H4 (cell line): ENCODE data around the gene UCN2. TPM values are rescaled to one million over a fixed set of nuclear protein-coding genes. Genes with fewer than 3 reads are reported as not detected.
"Not testable (repeated sequence)": the region's sequence is repeated elsewhere in the genome, so short reads cannot be mapped to it uniquely, and the experiment has no call there.

Source experiments
- DNase-seq: peaks from one replicate; pipeline ENCODE4 v3.0.0-alpha.2; 2015; ENCODE audit warnings: low spot score
- total RNA-seq: library from RNA; depleted of rRNA; stranded (reverse); fragments of >200 nt; shearing (Covaris generic); gene quantifications from 2 replicates; pipeline ENCODE4 v1.2.3, GENCODE V29; 2014; rRNA removed

The UCN2 gene
- total RNA-seq, 1 experiment from 2014 or later = 0.56 TPM

GRCh38 chr3:48536116-48536515 is 27.5 kb downstream of the UCN2 start:
- no peak for DNase-seq

DNA sequence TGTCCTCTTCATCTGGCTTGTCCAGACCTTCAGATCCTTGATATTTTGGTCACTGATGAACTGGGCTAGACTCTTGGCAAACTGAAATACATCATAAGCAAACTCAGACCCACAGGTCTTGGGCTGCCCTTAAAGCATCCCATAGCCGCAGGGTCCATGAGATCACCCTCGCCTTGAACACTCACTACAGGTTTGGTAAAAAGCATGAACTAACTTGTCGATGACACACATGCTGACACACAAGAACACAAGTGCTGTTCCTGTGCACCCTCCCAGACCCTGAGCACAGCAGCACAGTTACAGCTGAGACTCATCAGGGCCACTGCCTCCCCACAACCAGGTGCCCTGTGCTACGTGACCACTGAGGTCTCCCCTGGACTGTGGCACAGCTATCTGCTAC is 28.0 kb downstream of the UCN2 start:
- no peak for DNase-seq

DNA sequence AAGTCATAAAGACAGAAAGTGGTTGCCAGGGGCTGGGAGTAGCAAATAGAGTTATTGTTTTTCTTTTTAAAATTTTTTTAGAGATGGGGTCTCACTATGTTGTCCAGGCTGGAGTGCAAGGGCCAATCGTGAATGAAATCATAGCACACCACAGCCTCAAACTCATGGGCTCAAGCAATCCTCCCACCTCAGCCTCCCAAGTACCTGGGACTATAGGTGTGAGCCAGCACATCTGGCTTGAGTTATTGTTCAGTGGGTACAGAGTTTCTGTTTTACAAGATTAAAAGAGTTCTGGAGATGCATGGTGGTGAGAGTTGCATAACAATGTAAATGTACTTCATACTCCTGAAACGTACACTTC is 30.6 kb downstream of the UCN2 start:
- no peak for DNase-seq

DNA sequence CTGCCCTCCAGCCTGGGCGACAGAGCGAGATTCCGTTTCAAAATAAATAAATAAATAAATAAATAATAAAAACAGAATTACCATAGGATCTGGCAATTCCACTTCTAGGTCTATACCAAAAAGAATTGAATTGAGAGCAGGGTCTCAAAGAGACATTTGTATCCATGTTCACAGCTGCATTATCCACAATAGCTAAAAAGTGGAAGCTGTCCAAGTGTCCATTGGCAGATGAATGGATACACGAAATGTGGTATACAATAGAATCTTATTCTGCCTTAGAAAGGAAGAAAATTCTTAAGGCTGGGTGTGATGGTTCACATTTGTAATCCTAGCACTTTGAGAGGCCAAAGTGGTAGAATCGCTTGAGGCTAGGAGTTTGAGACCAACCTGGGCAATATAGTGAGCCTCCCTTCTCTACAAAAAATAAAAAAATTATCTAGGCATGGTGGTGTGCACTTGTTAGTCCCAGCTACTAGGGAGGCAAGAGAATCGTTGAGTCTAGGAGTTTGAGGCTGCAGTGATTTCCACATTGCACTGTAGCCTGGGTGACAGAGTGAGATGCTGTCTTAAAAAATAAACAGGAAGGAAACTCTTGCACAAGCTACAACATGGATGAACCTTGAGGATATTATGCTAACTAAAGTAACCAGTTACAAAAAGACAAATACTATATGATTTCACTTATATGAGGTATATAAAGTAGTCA is 31.2 kb downstream of the UCN2 start:
- DNase-seq = no peak

DNA sequence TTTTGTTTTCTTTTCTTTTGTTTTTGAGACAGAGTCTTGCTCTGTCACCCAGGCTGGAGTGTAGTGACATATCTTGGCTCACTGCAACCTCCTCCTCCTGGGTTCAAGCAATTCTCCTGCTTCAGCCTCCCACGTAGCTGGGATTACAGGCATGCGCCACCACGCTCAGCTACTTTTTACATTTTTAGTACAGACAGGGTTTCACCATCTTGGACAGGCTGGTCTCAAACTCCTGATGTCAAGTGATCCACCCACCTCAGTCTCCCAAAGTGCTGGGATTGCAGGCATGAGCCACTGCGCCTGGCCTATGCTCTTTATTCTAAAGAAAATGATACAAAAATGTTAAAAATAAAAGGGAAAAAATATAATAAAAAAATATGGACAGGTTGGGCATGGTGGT is 32.9 kb downstream of the UCN2 start:
- not testable (repeated sequence) for DNase-seq

DNA sequence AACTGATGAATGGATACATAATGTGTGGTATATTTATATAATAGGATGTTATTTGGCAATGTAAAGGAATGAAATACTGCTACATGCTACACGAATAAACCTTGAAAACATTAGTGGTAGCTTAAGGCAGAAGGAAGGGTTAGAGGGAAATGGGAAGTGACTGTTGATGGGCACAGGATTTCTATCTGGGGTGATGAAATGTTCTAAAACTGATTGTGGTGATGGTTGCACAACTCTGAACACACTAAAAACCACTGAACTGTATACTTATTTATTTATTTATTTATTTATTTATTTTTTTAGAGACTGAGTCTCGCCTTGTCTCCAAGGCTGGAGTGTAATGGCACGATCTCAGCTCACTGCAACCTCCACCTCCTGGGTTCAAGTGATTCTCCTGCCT is 34.8 kb downstream of the UCN2 start:
- no peak for DNase-seq

DNA sequence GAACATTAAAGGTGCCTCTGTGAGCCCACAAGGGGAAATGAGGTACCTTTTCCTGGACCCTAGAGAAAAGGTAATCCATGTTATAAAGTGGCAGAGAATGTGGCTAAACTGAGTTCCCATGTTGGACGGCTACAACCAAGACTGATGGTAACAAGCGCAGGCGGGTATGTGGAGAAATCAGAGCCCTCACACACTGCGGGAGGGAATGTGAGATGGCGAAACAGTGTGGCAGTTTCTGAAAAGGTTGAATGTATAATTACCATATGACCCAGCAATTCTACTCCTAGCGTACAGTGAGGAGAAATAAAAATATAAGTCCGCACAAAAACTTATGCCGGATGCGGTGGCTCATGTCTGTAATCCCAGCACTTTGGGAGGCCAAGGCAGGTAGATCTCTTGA is 35.5 kb downstream of the UCN2 start:
- DNase-seq = no peak

GRCh38 chr3:48524970-48525369 is 38.6 kb downstream of the UCN2 start:
- no peak for DNase-seq

DNA sequence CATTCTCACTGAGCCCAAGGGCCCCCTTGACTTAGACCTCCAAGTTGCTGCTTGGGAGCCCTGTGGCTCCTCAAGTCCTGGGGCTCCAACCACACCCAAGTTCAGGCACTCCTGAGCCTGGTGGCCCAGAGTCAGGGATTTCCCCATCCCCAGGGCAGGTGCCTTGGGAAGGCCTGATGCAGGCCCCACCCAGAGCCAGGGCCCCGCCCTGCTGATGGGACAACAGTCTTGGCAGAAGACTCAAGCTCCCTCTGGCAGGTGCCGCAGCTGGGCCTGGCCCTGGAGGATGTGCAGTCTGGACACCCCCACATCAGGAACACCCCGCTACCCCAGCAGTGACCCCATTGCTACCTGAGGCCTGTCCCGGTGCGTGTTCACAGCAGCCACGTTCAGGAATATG is 41.9 kb downstream of the UCN2 start:
- DNase-seq = no peak

DNA sequence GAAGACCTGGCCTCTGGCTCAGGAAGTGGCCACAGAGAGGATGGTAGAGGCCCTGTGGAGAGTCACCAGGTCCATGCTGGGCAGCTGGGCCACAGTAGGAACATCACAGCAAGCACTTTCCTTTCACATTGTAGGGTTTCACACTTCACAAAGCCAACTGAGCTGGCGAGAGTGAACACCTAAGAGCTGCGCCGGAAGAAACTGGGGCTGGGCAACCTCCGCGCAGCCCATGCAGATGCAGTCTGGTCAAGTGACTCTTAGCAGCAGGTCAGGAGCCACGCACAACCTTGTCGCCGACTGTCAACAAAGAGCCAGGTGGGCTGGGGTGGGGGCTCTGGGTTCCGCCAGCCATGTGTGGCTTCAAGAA is 44.3 kb downstream of the UCN2 start:
- DNase-seq = no peak

GRCh38 chr3:48518638-48519276 is 44.8 kb downstream of the UCN2 start:
- no peak for DNase-seq

- no peak for DNase-seq
Measured at GRCh38 chr3:48518069-48518468, 45.5 kb downstream of the UCN2 start.

GRCh38 chr3:48516571-48516970 is 47.0 kb downstream of the UCN2 start:
- DNase-seq = no peak

GRCh38 chr3:48514431-48515227 is 49.0 kb downstream of the UCN2 start:
- no peak for DNase-seq

Other genes starting within 250 kb of the UCN2 start
- gene SPINK8, start 230.1 kb downstream of the UCN2 start, total RNA-seq = not detected in 2 replicates
- 0.08 TPM in 1 of 2 replicates, not detected in the other for gene FBXW12, start 191.6 kb downstream of the UCN2 start, total RNA-seq
- 4.3 and 9.6 TPM in 2 replicates for gene PLXNB1, start 133.7 kb downstream of the UCN2 start, total RNA-seq
- gene CCDC51, start 123.7 kb downstream of the UCN2 start, total RNA-seq = 23.3 and 28.6 TPM in 2 replicates
- 502 and 627 TPM in 2 replicates for gene TMA7, start 123.5 kb downstream of the UCN2 start, total RNA-seq
- 5.3 and 5.7 TPM in 2 replicates for gene ATRIP, start 117.0 kb downstream of the UCN2 start, total RNA-seq
- gene SHISA5, start 59.6 kb downstream of the UCN2 start, total RNA-seq = 100 and 108 TPM in 2 replicates
- gene PFKFB4, start 7.0 kb downstream of the UCN2 start, total RNA-seq = 4.8 and 5.2 TPM in 2 replicates
- gene COL7A1, start 31.5 kb upstream of the UCN2 start, total RNA-seq = 6.8 and 7.0 TPM in 2 replicates
- 171 and 176 TPM in 2 replicates for gene UQCRC1, start 45.9 kb upstream of the UCN2 start, total RNA-seq
- not detected in 2 replicates for gene TMEM89, start 58.0 kb upstream of the UCN2 start, total RNA-seq
- 7.8 and 9.6 TPM in 2 replicates for gene SLC26A6, start 71.7 kb upstream of the UCN2 start, total RNA-seq
- 3.0 and 3.1 TPM in 2 replicates for gene CELSR3, start 99.1 kb upstream of the UCN2 start, total RNA-seq
- gene NCKIPSD, start 122.1 kb upstream of the UCN2 start, total RNA-seq = 8.8 and 21.1 TPM in 2 replicates
- gene IP6K2, start 153.4 kb upstream of the UCN2 start, total RNA-seq = 41.4 and 53.8 TPM in 2 replicates